CD14-positive monocyte (primary cell): ENCODE data around the gene KRT32. TPM values are rescaled to one million over a fixed set of nuclear protein-coding genes. Genes with fewer than 3 reads are reported as not detected.

ENCODE experiments used
- DNase-seq, 3 donors: peaks; one replicate each; pipeline ENCODE4 v3.0.0-alpha.2; 2011 to 2022
- H2AFZ ChIP-seq: 2 replicates; pipeline ENCODE4 v1.6.0; 2012; ENCODE audit warnings: mild to moderate bottlenecking, low read depth, low read length, inconsistent platforms; ENCODE audit not compliant: insufficient read depth, poor library complexity, severe bottlenecking
- H3K27ac ChIP-seq, 2 donors: 1 replicate in 1 of 2; 2 replicates in 1 of 2; pipeline ENCODE4 v1.5.1; 2012 to 2013; ENCODE audit warnings: low read length in 2 of 2, control low read depth in 1 of 2, inconsistent platforms in 1 of 2, low read depth in 1 of 2, mild to moderate bottlenecking in 1 of 2
- H3K27me3 ChIP-seq, 2 donors: one replicate each; pipeline versions ENCODE4 v1.6.0 to v1.6.1; 2011 to 2013; ENCODE audit warnings: low read length in 2 of 2; ENCODE audit not compliant: control insufficient read depth in 2 of 2, insufficient read depth in 2 of 2
- H3K36me3 ChIP-seq, 2 donors: replicated peaks in 1 of 2; 1 replicate in 1 of 2; 2 replicates in 1 of 2; pipeline versions ENCODE4 v1.5.1 to v1.6.1; 2012 to 2013; ENCODE audit warnings: low read length in 2 of 2, control low read depth in 1 of 2, inconsistent platforms in 1 of 2, mild to moderate bottlenecking in 1 of 2; ENCODE audit not compliant: insufficient read depth in 2 of 2, control insufficient read depth in 1 of 2
- H3K4me1 ChIP-seq, 2 donors: 1 replicate in 1 of 2; 2 replicates in 1 of 2; pipeline versions ENCODE4 v1.5.1 to v1.6.1; 2012 to 2013; ENCODE audit warnings: low read length in 2 of 2, control low read depth in 1 of 2, inconsistent platforms in 1 of 2, mild to moderate bottlenecking in 1 of 2, moderate library complexity in 1 of 2; ENCODE audit not compliant: insufficient read depth in 2 of 2, control insufficient read depth in 1 of 2
- H3K4me2 ChIP-seq: replicated peaks from 2 replicates; pipeline ENCODE3; 2012; ENCODE audit warnings: low read length, moderate library complexity, mild to moderate bottlenecking; ENCODE audit not compliant: poor library complexity, severe bottlenecking; ENCODE audit errors: extremely low read depth
- H3K4me3 ChIP-seq, 3 experiments: fragments of 200-600 bp in 1 of 3; sonication (generic) in 1 of 3; replicated peaks in 1 of 3; 1 replicate in 2 of 3; 2 replicates in 1 of 3; pipeline ENCODE4 v1.5.1; 2011 to 2013; ENCODE audit warnings: low read length in 3 of 3, mild to moderate bottlenecking in 3 of 3, control low read depth in 2 of 3, low read depth in 2 of 3, inconsistent platforms in 1 of 3, moderate library complexity in 1 of 3
- H3K79me2 ChIP-seq: 2 replicates; pipeline ENCODE4 v1.6.0; 2012; ENCODE audit warnings: mild to moderate bottlenecking, control low read depth, inconsistent platforms, low read length, moderate library complexity; ENCODE audit not compliant: insufficient read depth
- H3K9ac ChIP-seq: 2 replicates; pipeline ENCODE4 v1.6.0; 2017; ENCODE audit warnings: low read length, mild to moderate bottlenecking; ENCODE audit not compliant: insufficient read depth, poor library complexity, severe bottlenecking
- H3K9me3 ChIP-seq, 2 donors: replicated peaks in 1 of 2; 1 replicate in 1 of 2; 2 replicates in 1 of 2; pipeline versions ENCODE4 v1.5.1 to v1.6.1; 2012 to 2013; ENCODE audit warnings: low read length in 2 of 2, control low read depth in 1 of 2; ENCODE audit not compliant: control insufficient read depth in 1 of 2, insufficient read depth in 1 of 2
- H4K20me1 ChIP-seq: 2 replicates; pipeline ENCODE4 v1.6.0; 2012; ENCODE audit warnings: mild to moderate bottlenecking, low read length, control low read depth, moderate library complexity; ENCODE audit not compliant: insufficient read depth
- H3K27ac Mint-ChIP-seq, 7 donors: one replicate each; pipeline ENCODE4 v1.8.0; 2020; ENCODE audit warnings: mild to moderate bottlenecking in 7 of 7, mixed read lengths in 7 of 7, moderate library complexity in 6 of 7, inconsistent platforms in 2 of 7
- H3K27me3 Mint-ChIP-seq, 3 donors: one replicate each; pipeline ENCODE4 v1.8.0; 2021 to 2022; ENCODE audit warnings: low read depth in 3 of 3, mild to moderate bottlenecking in 3 of 3, mixed read lengths in 3 of 3, moderate library complexity in 3 of 3, inconsistent platforms in 1 of 3
- H3K36me3 Mint-ChIP-seq, 2 donors: one replicate each; pipeline ENCODE4 v1.8.0; 2020; ENCODE audit warnings: mixed read lengths in 2 of 2, inconsistent platforms in 1 of 2, mild to moderate bottlenecking in 1 of 2
- H3K4me1 Mint-ChIP-seq: one replicate; pipeline ENCODE4 v1.8.0; 2020; ENCODE audit warnings: mild to moderate bottlenecking, mixed read lengths
- H3K4me3 Mint-ChIP-seq, 2 donors: one replicate each; pipeline ENCODE4 v1.8.0; 2020; ENCODE audit warnings: mild to moderate bottlenecking in 2 of 2, mixed read lengths in 2 of 2, moderate library complexity in 1 of 2
- H3K9me3 Mint-ChIP-seq, 7 donors: one replicate each; pipeline ENCODE4 v1.8.0; 2020 to 2022; ENCODE audit warnings: mixed read lengths in 7 of 7, mild to moderate bottlenecking in 6 of 7, moderate library complexity in 6 of 7, inconsistent platforms in 2 of 7
- CTCF ChIP-seq: fragments of 200-600 bp; IDR thresholded peaks from one replicate; pipeline ENCODE4 v1.8.0; 2022; ENCODE audit warnings: antibody characterized with exemption, mild to moderate bottlenecking
- WGBS: methylation state at CpG from one replicate; pipeline ENCODE4 v1.1.5; 2013; ENCODE audit warnings: missing lambda C conversion rate; ENCODE audit not compliant: insufficient coverage; 5-methylcytosine and 5-hydroxymethylcytosine counted together
- intact Hi-C, 2 donors: fragments of 100-400 bp; cut with micrococcal nuclease; formaldehyde crosslinking; loops; one replicate each; pipeline versions ENCODE4 v1.15.0 to v1.15.1; 2023
- polyA plus RNA-seq, 3 donors: library from polyadenylated mRNA; depleted of rRNA in 1 of 3; unstranded in 2 of 3; stranded (reverse) in 1 of 3; fragments of 300-500 nt in 2 of 3; fragments of >200 nt in 1 of 3; fragmentation: Illumina TruSeq in 2 of 3; gene quantifications; 1 replicate in 2 of 3; 2 replicates in 1 of 3; pipeline ENCODE4 v1.2.3, GENCODE V29; 2012 to 2021

The KRT32 gene
- polyA plus RNA-seq, 3 donors, result not detected

GRCh38 chr17:41496803-41497484, 29.8 kb upstream of the KRT32 start:
- intact Hi-C loops, result loop anchor here (5.0 to 10.0 kb wide), 3 partner anchors 168 to 590 kb away; no protein-coding TSS in a partner anchor
- peak overlapping the region; percentile 46 for H3K9ac ChIP-seq
- TF ChIP-seq CTCF, result peak; percentile 91

GRCh38 chr17:41494524-41494923, 27.3 kb upstream of the KRT32 start:
- Histone ChIP-seq H3K4me3 (no peak overlapping the region), H3K79me2 (no peaks in the 10 kb centered on the region), H3K9ac (no peak overlapping the region), H2AFZ (no peak overlapping the region), H3K27ac (no peak overlapping the region), H3K4me2 (no peak overlapping the region), H3K27me3 (no peaks in the 10 kb centered on the region), H3K9me3 (no peaks in the 10 kb centered on the region), H3K36me3 (no peaks in the 10 kb centered on the region), H3K4me1 (peaks cover 73 to 78% of the 10 kb centered on the region in 2 donors), H4K20me1 (no peaks in the 10 kb centered on the region)
- Mint-ChIP-seq H3K4me3 (no peak overlapping the region), H3K27me3 (peaks cover 2 to 3% (median 3%) of the 10 kb centered on the region in 3 donors), H3K9me3 (peaks cover 0 to 5% (median 0%) of the 10 kb centered on the region in 7 donors), H3K4me1 (peaks cover 79% of the 10 kb centered on the region), H3K36me3 (peaks cover 0 to 2% of the 10 kb centered on the region in 2 donors), H3K27ac (peak overlapping the region in 4 of 7 donors; percentile 1 to 89 (median 26))
- intact Hi-C loops, result loop anchor here (5.0 to 10.0 kb wide), 2 partner anchors 53 to 170 kb away; no protein-coding TSS in a partner anchor
- TF ChIP-seq CTCF, result no peak
- WGBS, result 73% methylated on average over 1 of the region's 2 CpGs
- no peak for DNase-seq

More at GRCh38 chr17:41496803-41497484, 29.8 kb upstream of the KRT32 start:
- DNase-seq, result peak; percentile 90 to 93 (median 91)
- peak overlapping the region in 1 of 3 experiments; percentile 58 for H3K4me3 ChIP-seq
- H3K4me2 ChIP-seq, result peak overlapping the region; percentile 48
- H3K27me3 ChIP-seq, result no peaks in the 10 kb centered on the region
- peaks cover 0 to 2% of the 10 kb centered on the region in 2 donors for H3K36me3 Mint-ChIP-seq
- peaks cover 60 to 67% of the 10 kb centered on the region in 2 donors for H3K4me1 ChIP-seq
- H4K20me1 ChIP-seq, result no peaks in the 10 kb centered on the region
- peaks cover 71% of the 10 kb centered on the region for H3K4me1 Mint-ChIP-seq
- H3K9me3 ChIP-seq, result no peaks in the 10 kb centered on the region
- no peaks in the 10 kb centered on the region for H3K79me2 ChIP-seq
- H3K4me3 Mint-ChIP-seq, result peak overlapping the region; percentile 59 to 60
- peak overlapping the region; percentile 52 for H2AFZ ChIP-seq
- peak overlapping the region; percentile 93 to 97 for H3K27ac ChIP-seq
- H3K9me3 Mint-ChIP-seq, result peaks cover 0 to 5% (median 0%) of the 10 kb centered on the region in 7 donors
- WGBS, result 47% methylated on average over 11 of the region's 12 CpGs
- no peaks in the 10 kb centered on the region for H3K36me3 ChIP-seq
- peaks cover 2 to 7% (median 5%) of the 10 kb centered on the region in 3 donors for H3K27me3 Mint-ChIP-seq
- H3K27ac Mint-ChIP-seq, result peak overlapping the region; percentile 91 to 98 (median 96)
